ENCODE results near the gene ATP13A1. TPM values are rescaled to one million over a fixed set of nuclear protein-coding genes. Genes with fewer than 3 reads are reported as not detected.

ATP13A1 gene
- total and polyA plus RNA-seq, 2 of the 8 experiments (the other 6 are each of a cell fraction or from before 2014, with no cell fraction given), result 33.0 to 64.2 TPM

DNA sequence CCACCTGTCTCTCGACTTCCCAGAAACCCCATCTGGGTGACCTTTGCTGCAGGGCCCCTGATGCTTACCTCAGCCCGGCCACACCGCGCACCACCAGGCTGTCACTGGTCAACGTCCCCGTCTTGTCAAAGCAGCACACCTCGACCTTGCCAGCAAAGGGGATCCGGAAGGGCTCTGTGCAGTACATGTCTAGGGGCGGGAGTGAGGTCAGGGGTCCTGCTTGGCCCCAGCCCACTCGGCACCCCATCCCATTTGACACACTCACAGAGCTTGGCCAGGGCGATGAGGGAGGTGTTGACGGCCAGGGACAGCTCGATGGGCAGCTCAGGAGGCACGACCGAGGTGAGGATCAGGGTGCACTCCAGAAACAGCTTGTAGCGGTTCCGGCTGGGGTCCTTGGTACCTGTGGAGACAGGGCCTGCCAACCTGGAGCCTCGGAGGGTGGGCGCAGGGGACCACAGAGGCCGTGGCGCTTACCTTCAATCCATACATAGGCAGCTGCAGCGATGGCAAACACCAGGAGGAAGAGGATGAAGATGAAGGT lies 8.4 kb downstream of the ATP13A1 start:
- H3K56ac ChIP-seq (replicated peaks; ENCODE audit: insufficient read length, low read depth, low read length), result no peak overlapping the region
- peaks cover 6 to 24% of the 10 kb centered on the region in 2 experiments for H4K20me1 ChIP-seq (replicated peaks in 1 of 2; ENCODE audit: control insufficient read depth in 1 of 2, insufficient read depth in 2 of 2, low read length in 2 of 2)
- H4K5ac ChIP-seq (ENCODE audit: insufficient read length, low read depth, low read length), result no peak overlapping the region
- H3K23ac ChIP-seq (ENCODE audit: insufficient read length), result no peak overlapping the region
- no peak overlapping the region for H3K9ac ChIP-seq (replicated peaks in 1 of 4; ENCODE audit: extremely low read depth in 1 of 4, low read depth in 3 of 4, low read length in 3 of 4)
- no peak overlapping the region for H2BK20ac ChIP-seq (ENCODE audit: low read length)
- no peak overlapping the region for H4K8ac ChIP-seq (ENCODE audit: extremely low read depth, insufficient read depth, low read length)
- H3K23me2 ChIP-seq (ENCODE audit: low read depth, low read length), result no peaks in the 10 kb centered on the region
- H3K4me2 ChIP-seq (ENCODE audit: insufficient read depth in 1 of 2, low read depth in 2 of 2, low read length in 2 of 2), result no peak overlapping the region
- no peak overlapping the region for H3K4me3 ChIP-seq (ENCODE audit: extremely low read depth in 1 of 4, insufficient read depth in 2 of 4, low read depth in 3 of 4, low read length in 4 of 4)
- TF ChIP-seq KDM5A (IDR thresholded peaks at IDR 0.05; ENCODE audit: low read length) (no peak), BRCA1 (IDR thresholded peaks at IDR 0.05; ENCODE audit: low read depth, low read length) (no peak), RAD21 (IDR thresholded peaks at IDR 0.05 in 1 of 2, conservative IDR thresholded peaks at IDR 0.05 in 1 of 2; ENCODE audit: low read depth in 2 of 2, low read length in 2 of 2) (no peak), POLR2A (IDR thresholded peaks at IDR 0.05; ENCODE audit: control extremely low read depth in 1 of 2, low read depth in 2 of 2, low read length in 2 of 2) (no peak), TEAD4 (IDR thresholded peaks at IDR 0.05; ENCODE audit: low read depth, low read length) (no peak), CTBP2 (IDR thresholded peaks at IDR 0.05; ENCODE audit: borderline replicate concordance, insufficient read depth, insufficient read length, low read length) (no peak), SUZ12 (IDR thresholded peaks at IDR 0.05; ENCODE audit: low read length) (no peak), BACH1 (IDR thresholded peaks at IDR 0.05; ENCODE audit: low read length) (no peak), CBX8 (IDR thresholded peaks at IDR 0.05; ENCODE audit: borderline replicate concordance, low read depth, low read length) (no peak), SP1 (IDR thresholded peaks at IDR 0.05; ENCODE audit: low read depth, low read length) (no peak), ASH2L (IDR thresholded peaks at IDR 0.05; ENCODE audit: low read length) (no peak), RBBP5 (IDR thresholded peaks at IDR 0.05; ENCODE audit: borderline replicate concordance, low read depth, low read length) (no peak)
- H2BK15ac ChIP-seq (ENCODE audit: low read length), result no peak overlapping the region
- FAIRE-seq (no peak), DNase-seq (ENCODE audit: low read depth in 1 of 2, low spot score in 2 of 2) (no peak)
- no peak overlapping the region for H3K14ac ChIP-seq (ENCODE audit: insufficient read length)
- no peak overlapping the region for H3K27ac ChIP-seq (ENCODE audit: low read depth, low read length)
- H3K36me3 ChIP-seq (ENCODE audit: control insufficient read depth in 2 of 4, insufficient read depth in 4 of 4, low read length in 3 of 4), result peaks cover 47 to 88% (median 81%) of the 10 kb centered on the region in 4 experiments
- no peak overlapping the region for H2BK120ac ChIP-seq (replicated peaks; ENCODE audit: low read depth, low read length)
- no peak overlapping the region for H3K18ac ChIP-seq (ENCODE audit: extremely low read depth, low read length)
- peaks cover 6% of the 10 kb centered on the region for H3K79me1 ChIP-seq (ENCODE audit: low read depth, low read length)
- H2AFZ ChIP-seq (ENCODE audit: low read length), result no peak overlapping the region
- WGBS, 2 experiments (ENCODE audit: extremely low coverage in 1 of 2, insufficient coverage in 1 of 2, insufficient read length in 1 of 2, insufficient replicate concordance in 2 of 2, low coverage in 1 of 2, low lambda C conversion rate in 2 of 2, missing lambda C conversion rate in 1 of 2), result 94% methylated on average over 22 of the region's 22 CpGs; no CpG with 5 or more reads in 1 of the 2 experiments
- H2BK12ac ChIP-seq (ENCODE audit: low read depth, low read length), result no peak overlapping the region
- CTCF ChIA-PET (ENCODE audit: partially characterized antibody), result interaction anchor here (5.0 to 5.7 kb wide), 2 partner anchors 11 to 101 kb away, joined by 19 to 38 read pairs; partner anchors contain the start of gene GMIP
- no peaks in the 10 kb centered on the region for H3K27me3 ChIP-seq (replicated peaks in 1 of 4; ENCODE audit: control insufficient read depth in 3 of 4, extremely low read depth in 1 of 4, insufficient read depth in 3 of 4, low read length in 3 of 4)
- no peak overlapping the region for H2BK5ac ChIP-seq (ENCODE audit: low read depth, low read length)
- no peak overlapping the region for H3K4ac ChIP-seq (replicated peaks; ENCODE audit: insufficient read length, low read depth, low read length)
- H2AK5ac ChIP-seq (ENCODE audit: low read depth, low read length), result no peak overlapping the region
- no peaks in the 10 kb centered on the region for H3K9me3 ChIP-seq (ENCODE audit: insufficient read depth in 2 of 2, low read depth in 1 of 2, low read length in 1 of 2)
- no peaks in the 10 kb centered on the region for H3K4me1 ChIP-seq (replicated peaks in 1 of 4; ENCODE audit: control insufficient read depth in 3 of 4, insufficient read depth in 4 of 4, low read length in 3 of 4)
- POLR2A ChIA-PET (ENCODE audit: partially characterized antibody), result interaction anchor here (1.9 to 3.7 kb wide), 2 partner anchors 9 to 11 kb away, joined by 5 to 13 read pairs; partner anchors contain the start of gene GMIP
- peaks cover 0 to 3% of the 10 kb centered on the region in 2 experiments; a peak in 1 of 4 replicates for H3K79me2 ChIP-seq (ENCODE audit: control insufficient read depth in 1 of 2, insufficient read depth in 2 of 2, low read length in 2 of 2)
- no peak overlapping the region for H4K91ac ChIP-seq (replicated peaks; ENCODE audit: insufficient read length, low read length)
